ENCODE measurements around the gene CLASP1. TPM values are rescaled to one million over a fixed set of nuclear protein-coding genes. Genes with fewer than 3 reads are reported as not detected.
"Not testable (repeated sequence)": the region's sequence is repeated elsewhere in the genome, so short reads cannot be mapped to it uniquely, and the experiment has no call there.

Gene CLASP1
- total RNA-seq, 4 donors from 2014 or later: 14.1 to 110 (median 55.9) TPM

DNA sequence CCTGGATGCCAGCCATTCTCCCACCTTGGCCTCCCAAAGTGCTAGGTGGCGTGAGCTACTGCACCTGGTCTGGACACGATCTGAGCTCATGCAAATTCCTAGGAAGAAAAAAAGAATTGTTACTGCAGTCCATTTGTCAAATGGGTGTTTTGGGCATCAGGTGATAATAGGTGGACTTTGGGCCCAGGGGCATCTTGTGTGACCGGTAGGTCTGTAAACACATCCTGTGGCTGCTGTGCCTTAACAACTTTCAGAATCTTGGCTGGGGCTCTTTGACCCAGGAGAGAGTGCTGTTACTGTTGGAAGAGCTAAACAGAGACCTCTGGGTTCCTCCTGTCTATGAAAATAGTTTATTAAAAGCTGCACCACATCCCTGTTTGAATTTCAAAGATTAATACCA lies 329.3 kb downstream of the CLASP1 start:
- DNase-seq: no peak
- no peaks in the 10 kb centered on the region for H3K36me3 ChIP-seq

DNA sequence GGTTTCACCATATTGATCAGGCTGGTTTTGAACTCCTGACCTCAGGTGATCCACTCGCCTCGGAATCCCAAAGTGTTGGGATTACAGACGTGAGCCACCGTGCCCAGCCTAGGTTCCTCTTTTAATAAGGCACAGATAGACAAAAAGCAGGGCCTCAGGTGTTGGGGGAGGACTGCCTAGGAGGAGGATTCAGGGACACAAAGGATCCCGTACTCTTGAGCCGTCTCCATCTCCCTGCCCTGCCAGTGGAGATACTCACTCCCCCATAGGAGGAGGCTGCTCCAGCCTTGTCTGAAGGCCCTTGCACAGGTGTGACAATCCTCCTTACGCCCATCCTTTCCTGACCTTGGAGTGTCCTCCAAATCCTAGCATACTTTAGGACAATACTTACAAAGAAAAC lies 332.3 kb downstream of the CLASP1 start:
- Histone ChIP-seq H3K27ac (no peak overlapping the region), H3K9me3 (no peaks in the 10 kb centered on the region), H3K4me3 (no peak overlapping the region), H3K36me3 (no peaks in the 10 kb centered on the region), H3K4me1 (no peaks in the 10 kb centered on the region), H3K27me3 (no peaks in the 10 kb centered on the region)
- TF ChIP-seq, protein P1, sequence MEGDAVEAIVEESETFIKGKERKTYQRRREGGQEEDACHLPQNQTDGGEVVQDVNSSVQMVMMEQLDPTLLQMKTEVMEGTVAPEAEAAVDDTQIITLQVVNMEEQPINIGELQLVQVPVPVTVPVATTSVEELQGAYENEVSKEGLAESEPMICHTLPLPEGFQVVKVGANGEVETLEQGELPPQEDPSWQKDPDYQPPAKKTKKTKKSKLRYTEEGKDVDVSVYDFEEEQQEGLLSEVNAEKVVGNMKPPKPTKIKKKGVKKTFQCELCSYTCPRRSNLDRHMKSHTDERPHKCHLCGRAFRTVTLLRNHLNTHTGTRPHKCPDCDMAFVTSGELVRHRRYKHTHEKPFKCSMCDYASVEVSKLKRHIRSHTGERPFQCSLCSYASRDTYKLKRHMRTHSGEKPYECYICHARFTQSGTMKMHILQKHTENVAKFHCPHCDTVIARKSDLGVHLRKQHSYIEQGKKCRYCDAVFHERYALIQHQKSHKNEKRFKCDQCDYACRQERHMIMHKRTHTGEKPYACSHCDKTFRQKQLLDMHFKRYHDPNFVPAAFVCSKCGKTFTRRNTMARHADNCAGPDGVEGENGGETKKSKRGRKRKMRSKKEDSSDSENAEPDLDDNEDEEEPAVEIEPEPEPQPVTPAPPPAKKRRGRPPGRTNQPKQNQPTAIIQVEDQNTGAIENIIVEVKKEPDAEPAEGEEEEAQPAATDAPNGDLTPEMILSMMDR (IDR thresholded peaks at IDR 0.05): no peak
- TF ChIP-seq POLR2A (IDR thresholded peaks at IDR 0.05): no peak
- no peak for DNase-seq
- intact Hi-C loops (cut with DNase I; ENCODE audit: low total_unique reads): no loop called here

More for the DNA sequence above, 329.3 kb downstream of the CLASP1 start:
- intact Hi-C loops (cut with DNase I; ENCODE audit: low total_unique reads): no loop called here
- H3K27me3 ChIP-seq: no peaks in the 10 kb centered on the region
- TF ChIP-seq POLR2A (IDR thresholded peaks at IDR 0.05): no peak
- TF ChIP-seq, protein P1 (IDR thresholded peaks at IDR 0.05): no peak
- no peaks in the 10 kb centered on the region for H3K4me1 ChIP-seq
- no peak overlapping the region for H3K4me3 ChIP-seq
- no peak overlapping the region for H3K27ac ChIP-seq
- H3K9me3 ChIP-seq: no peaks in the 10 kb centered on the region

DNA sequence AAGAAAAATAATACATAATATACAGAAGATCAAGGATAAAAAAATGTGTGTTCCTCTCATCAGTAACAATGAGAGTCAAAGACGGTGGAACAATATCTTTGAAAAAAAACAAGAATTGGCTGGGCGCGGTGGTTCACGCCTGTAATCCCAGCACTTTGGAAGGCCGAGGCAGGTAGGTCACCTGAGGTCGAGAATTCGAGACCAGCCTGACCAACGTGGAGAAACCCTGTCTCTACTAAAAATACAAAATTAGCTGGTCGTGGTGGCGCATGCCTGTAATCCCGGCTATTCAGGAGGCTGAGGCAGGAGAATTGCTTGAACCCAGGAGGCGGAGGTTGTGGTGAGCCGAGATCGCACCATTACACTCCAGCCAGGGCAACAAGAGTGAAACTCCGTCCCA lies 335.6 kb downstream of the CLASP1 start:
- intact Hi-C loops (cut with DNase I; ENCODE audit: low total_unique reads); H3K4me3 ChIP-seq; DNase-seq; H3K36me3 ChIP-seq; H3K9me3 ChIP-seq; H3K4me1 ChIP-seq; H3K27ac ChIP-seq; H3K27me3 ChIP-seq: not testable (repeated sequence)

DNA sequence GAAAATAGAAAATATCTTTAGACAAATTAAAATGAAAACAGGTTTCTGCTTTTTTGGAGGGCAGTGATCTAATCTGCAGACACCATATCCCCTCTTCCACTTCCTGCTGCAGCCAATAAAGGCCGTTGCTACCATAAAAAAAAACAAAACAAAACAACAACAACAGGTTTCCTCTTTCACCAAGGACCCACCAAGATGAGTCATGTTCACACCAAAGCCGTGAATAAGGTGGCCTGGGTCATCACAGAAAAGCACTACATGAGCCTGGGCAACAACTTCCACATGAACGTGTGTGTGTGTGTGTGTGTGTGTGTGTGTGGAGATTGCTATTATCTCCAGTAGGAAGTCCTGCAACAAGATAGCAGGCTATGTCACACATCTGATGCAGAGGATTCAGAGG lies 339.5 kb downstream of the CLASP1 start:
- no peak for DNase-seq
- no peaks in the 10 kb centered on the region for H3K4me1 ChIP-seq
- intact Hi-C loops (cut with DNase I; ENCODE audit: low total_unique reads): no loop called here
- H3K9me3 ChIP-seq: no peaks in the 10 kb centered on the region
- TF ChIP-seq, protein P1 (IDR thresholded peaks at IDR 0.05): no peak
- TF ChIP-seq POLR2A (IDR thresholded peaks at IDR 0.05): no peak
- H3K27me3 ChIP-seq: no peaks in the 10 kb centered on the region
- H3K27ac ChIP-seq: no peak overlapping the region
- no peaks in the 10 kb centered on the region for H3K36me3 ChIP-seq
- H3K4me3 ChIP-seq: no peak overlapping the region

DNA sequence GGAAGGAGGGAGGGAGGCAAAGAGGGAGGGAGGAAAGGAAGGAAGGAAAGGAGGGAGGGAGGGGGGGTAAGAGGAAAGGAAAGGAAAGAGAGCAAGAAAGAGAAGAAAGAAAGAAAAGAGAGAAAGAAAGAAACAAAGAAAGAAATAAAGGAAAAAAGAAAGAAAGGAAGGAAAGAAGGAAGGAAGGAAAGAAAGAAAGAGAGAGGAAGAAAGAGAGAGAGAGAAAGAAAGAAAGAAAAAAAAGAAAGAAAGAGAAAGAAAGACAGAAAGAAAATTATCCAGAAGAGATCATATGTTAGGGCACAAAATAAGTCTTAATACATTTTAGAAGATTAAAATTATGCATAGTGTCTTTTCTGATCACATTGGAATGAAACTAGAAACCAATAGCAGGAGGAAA lies 339.9 kb downstream of the CLASP1 start:
- Histone ChIP-seq H3K4me3 (no peak overlapping the region), H3K9me3 (no peaks in the 10 kb centered on the region), H3K4me1 (no peaks in the 10 kb centered on the region), H3K27ac (no peak overlapping the region), H3K27me3 (no peaks in the 10 kb centered on the region), H3K36me3 (no peaks in the 10 kb centered on the region)
- intact Hi-C loops (cut with DNase I; ENCODE audit: low total_unique reads): no loop called here
- no peak for DNase-seq
- TF ChIP-seq, protein P1 (IDR thresholded peaks at IDR 0.05): no peak
- no peak for TF ChIP-seq POLR2A (IDR thresholded peaks at IDR 0.05)

DNA sequence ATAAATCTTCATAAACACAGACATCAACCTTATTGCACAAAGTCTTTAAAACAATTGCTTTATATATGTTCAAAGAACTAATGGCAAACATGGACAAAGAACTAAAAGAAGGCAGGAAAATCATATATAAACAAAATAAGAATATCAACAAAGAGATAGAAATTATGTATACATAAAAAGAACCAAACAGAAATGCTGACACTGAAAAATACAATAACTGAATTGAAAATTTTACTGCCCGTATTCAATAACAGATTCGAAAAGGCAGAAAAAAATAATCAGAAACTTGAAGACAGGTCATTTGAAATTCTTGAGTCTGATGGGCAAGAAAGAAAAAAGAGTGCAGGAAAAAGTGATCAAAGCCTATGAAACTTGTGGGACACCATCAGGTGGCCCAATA lies 342.2 kb downstream of the CLASP1 start:
- DNase-seq: no peak
- TF ChIP-seq, protein P1 (IDR thresholded peaks at IDR 0.05): no peak
- no peak for TF ChIP-seq POLR2A (IDR thresholded peaks at IDR 0.05)
- Histone ChIP-seq H3K36me3 (no peaks in the 10 kb centered on the region), H3K4me3 (no peak overlapping the region), H3K9me3 (no peaks in the 10 kb centered on the region), H3K27ac (no peak overlapping the region), H3K27me3 (no peaks in the 10 kb centered on the region), H3K4me1 (no peaks in the 10 kb centered on the region)
- intact Hi-C loops (cut with DNase I; ENCODE audit: low total_unique reads): no loop called here
